Thoracic aorta (tissue), 2 donors: ENCODE measurements around the gene CHST12. TPM values are rescaled to one million over a fixed set of nuclear protein-coding genes. Genes with fewer than 3 reads are reported as not detected.
"Not testable (repeated sequence)": the region's sequence is repeated elsewhere in the genome, so short reads cannot be mapped to it uniquely, and the experiment has no call there.

Experiments used
- ATAC-seq: fragments of 150-250 bp; one replicate; pipeline ENCODE4 v1.8.0; 2017; ENCODE audit warnings: low read depth; ENCODE audit not compliant: insufficient number of reproducible peaks, low FRiP score
- DNase-seq: peaks from one replicate; pipeline ENCODE4 v3.0.0-alpha.2; 2020; ENCODE audit warnings: low spot score
- H3K27ac ChIP-seq, 2 donors: fragments of 200-600 bp; sonication (generic); 1 replicate in 1 of 2; 2 replicates in 1 of 2; pipeline ENCODE4 v1.5.1; 2016; ENCODE audit warnings: mild to moderate bottlenecking in 2 of 2, moderate library complexity in 2 of 2
- H3K27me3 ChIP-seq: fragments of 200-600 bp; sonication (generic); replicated peaks from 2 replicates; pipeline ENCODE4 v1.6.0; 2016; ENCODE audit warnings: mild to moderate bottlenecking; ENCODE audit not compliant: insufficient read depth
- H3K36me3 ChIP-seq: fragments of 200-600 bp; sonication (generic); one replicate; pipeline ENCODE4 v1.5.1; 2016
- H3K4me1 ChIP-seq, 2 donors: fragments of 200-600 bp; sonication (generic); 1 replicate in 1 of 2; 2 replicates in 1 of 2; pipeline versions ENCODE4 v1.5.1 to v1.6.0; 2016; ENCODE audit warnings: low read depth in 2 of 2, mild to moderate bottlenecking in 1 of 2; ENCODE audit not compliant: control insufficient read depth in 1 of 2
- H3K4me3 ChIP-seq: fragments of 200-600 bp; sonication (generic); 2 replicates; pipeline ENCODE4 v1.5.1; 2016; ENCODE audit warnings: mild to moderate bottlenecking
- H3K9me3 ChIP-seq: fragments of 200-600 bp; sonication (generic); 2 replicates; pipeline ENCODE4 v1.5.1; 2016
- CTCF ChIP-seq: fragments of 200-600 bp; sonication (generic); IDR thresholded peaks from one replicate; pipeline ENCODE4 v1.5.1; 2019; ENCODE audit warnings: antibody characterized with exemption
- total RNA-seq, 2 donors: library from RNA; depleted of rRNA; stranded (reverse); fragments of >200 nt; gene quantifications; one replicate each; pipeline versions ENCODE4 v1.1.0 to v1.2.3, GENCODE V29; 2016

CHST12 gene
- total RNA-seq, 2 donors from 2014 or later: 18.7 to 19.1 TPM

GRCh38 chr7:2373646-2374045 is 29.8 kb upstream of the CHST12 start:
- Histone ChIP-seq H3K27ac (no peak overlapping the region), H3K9me3 (no peaks in the 10 kb centered on the region), H3K4me1 (no peaks in the 10 kb centered on the region), H3K4me3 (no peak overlapping the region), H3K36me3 (peaks cover 86% of the 10 kb centered on the region), H3K27me3 (no peaks in the 10 kb centered on the region)
- DNase-seq (no peak), ATAC-seq (no peak)
- no peak for TF ChIP-seq CTCF

- TF ChIP-seq CTCF: no peak
- Histone ChIP-seq H3K4me3 (no peak overlapping the region), H3K4me1 (no peaks in the 10 kb centered on the region), H3K27me3 (no peaks in the 10 kb centered on the region), H3K36me3 (peaks cover 86% of the 10 kb centered on the region), H3K27ac (no peak overlapping the region), H3K9me3 (no peaks in the 10 kb centered on the region)
- DNase-seq (no peak), ATAC-seq (no peak)
Measured at GRCh38 chr7:2374401-2374800, 29.0 kb upstream of the CHST12 start.

GRCh38 chr7:2374830-2375728 is 28.3 kb upstream of the CHST12 start:
- Histone ChIP-seq H3K9me3 (no peaks in the 10 kb centered on the region), H3K36me3 (peaks cover 86% of the 10 kb centered on the region), H3K4me1 (no peaks in the 10 kb centered on the region), H3K27me3 (no peaks in the 10 kb centered on the region), H3K27ac (no peak overlapping the region), H3K4me3 (no peak overlapping the region)
- no peak for DNase-seq
- ATAC-seq: no peak
- TF ChIP-seq CTCF: no peak

- H3K27me3 ChIP-seq: no peaks in the 10 kb centered on the region
- H3K9me3 ChIP-seq: no peaks in the 10 kb centered on the region
- no peak for ATAC-seq
- peaks cover 85% of the 10 kb centered on the region for H3K36me3 ChIP-seq
- H3K4me3 ChIP-seq: no peak overlapping the region
- no peak for TF ChIP-seq CTCF
- no peak overlapping the region for H3K27ac ChIP-seq
- no peak for DNase-seq
- no peaks in the 10 kb centered on the region for H3K4me1 ChIP-seq
Measured at GRCh38 chr7:2376351-2377154, 26.9 kb upstream of the CHST12 start.

- H3K27me3 ChIP-seq, H3K4me3 ChIP-seq, H3K9me3 ChIP-seq, DNase-seq, H3K27ac ChIP-seq, H3K4me1 ChIP-seq, ATAC-seq: not testable (repeated sequence)
- H3K36me3 ChIP-seq: peaks cover 76% of the 10 kb centered on the region
Measured at GRCh38 chr7:2377492-2377891, 25.9 kb upstream of the CHST12 start.

- not testable (repeated sequence) for DNase-seq, ATAC-seq
- peaks cover 70% of the 10 kb centered on the region for H3K36me3 ChIP-seq
Measured at GRCh38 chr7:2378125-2378524, 25.3 kb upstream of the CHST12 start.

More at GRCh38 chr7:2378125-2378524, 25.3 kb upstream of the CHST12 start:
- H3K4me3 ChIP-seq, H3K9me3 ChIP-seq, H3K27ac ChIP-seq, H3K4me1 ChIP-seq, H3K27me3 ChIP-seq: not testable (repeated sequence)
